H9 (cell line): Measurements from ENCODE around the gene DIAPH3. TPM values are rescaled to one million over a fixed set of nuclear protein-coding genes. Genes with fewer than 3 reads are reported as not detected.
A peak's percentile ranks its signal among the peaks of the same experiment; 100 is the strongest.

Experiments used
- DNase-seq: peaks from one replicate; pipeline ENCODE4 v3.0.0-alpha.2; 2017
- H2AFZ ChIP-seq: one replicate; pipeline ENCODE4 v1.6.1; 2013; ENCODE audit warnings: mild to moderate bottlenecking, low read length, control low read depth, moderate library complexity
- H2AK5ac ChIP-seq: 2 replicates; pipeline ENCODE4 v1.6.1; 2013; ENCODE audit warnings: low read length, control low read depth, mixed read lengths; ENCODE audit not compliant: insufficient read length
- H2BK120ac ChIP-seq: one replicate; pipeline ENCODE4 v1.6.1; 2013; ENCODE audit warnings: low read depth, mild to moderate bottlenecking, low read length, control low read depth, inconsistent platforms; ENCODE audit not compliant: poor library complexity, severe bottlenecking
- H2BK12ac ChIP-seq: 2 replicates; pipeline ENCODE4 v1.6.1; 2013; ENCODE audit warnings: low read length, control low read depth, mixed read lengths, low read depth; ENCODE audit not compliant: insufficient read length
- H2BK15ac ChIP-seq: 2 replicates; pipeline ENCODE4 v1.6.1; 2013; ENCODE audit warnings: low read depth, low read length, control low read depth
- H2BK20ac ChIP-seq: one replicate; pipeline ENCODE4 v1.6.1; 2013; ENCODE audit warnings: low read depth, mild to moderate bottlenecking, low read length, control low read depth, inconsistent platforms; ENCODE audit not compliant: poor library complexity, severe bottlenecking
- H2BK5ac ChIP-seq: 2 replicates; pipeline ENCODE4 v1.6.1; 2013; ENCODE audit warnings: low read length, control low read depth, mixed read lengths; ENCODE audit not compliant: insufficient read length
- H3K14ac ChIP-seq: 2 replicates; pipeline ENCODE4 v1.6.1; 2013; ENCODE audit warnings: low read length, control low read depth; ENCODE audit not compliant: insufficient read depth
- H3K18ac ChIP-seq: 2 replicates; pipeline ENCODE4 v1.6.1; 2013; ENCODE audit warnings: low read depth, mild to moderate bottlenecking, mixed read lengths, low read length, control low read depth; ENCODE audit not compliant: insufficient read length
- H3K23ac ChIP-seq: 2 replicates; pipeline ENCODE4 v1.6.1; 2013; ENCODE audit warnings: low read length, control low read depth, mixed read lengths, low read depth; ENCODE audit not compliant: insufficient read length
- H3K23me2 ChIP-seq: 2 replicates; pipeline ENCODE4 v1.6.1; 2013; ENCODE audit warnings: low read depth, mild to moderate bottlenecking, mixed read lengths, low read length, control low read depth; ENCODE audit not compliant: insufficient read length, poor library complexity, severe bottlenecking
- H3K27ac ChIP-seq: 2 replicates; pipeline ENCODE4 v1.5.1; 2013; ENCODE audit warnings: low read length, control low read depth, mixed read lengths, low read depth; ENCODE audit not compliant: insufficient read length
- H3K27me3 ChIP-seq: 2 replicates; pipeline ENCODE4 v1.6.1; 2013; ENCODE audit warnings: low read length, control low read depth, inconsistent platforms; ENCODE audit not compliant: insufficient read depth
- H3K4ac ChIP-seq: 2 replicates; pipeline ENCODE4 v1.6.1; 2013; ENCODE audit warnings: low read depth, mild to moderate bottlenecking, control low read depth, inconsistent platforms, low read length, moderate library complexity
- H3K4me1 ChIP-seq: 2 replicates; pipeline ENCODE4 v1.6.1; 2013; ENCODE audit warnings: low read length, control low read depth, inconsistent platforms; ENCODE audit not compliant: insufficient read depth
- H3K4me2 ChIP-seq: 2 replicates; pipeline ENCODE4 v1.6.1; 2013; ENCODE audit warnings: low read length, control low read depth, mixed read lengths; ENCODE audit not compliant: insufficient read length, insufficient read depth
- H3K56ac ChIP-seq: 2 replicates; pipeline ENCODE4 v1.6.1; 2013; ENCODE audit warnings: low read depth, mild to moderate bottlenecking, mixed read lengths, low read length, control low read depth; ENCODE audit not compliant: insufficient read length
- H3K79me1 ChIP-seq: 2 replicates; pipeline ENCODE4 v1.6.1; 2013; ENCODE audit warnings: low read depth, mild to moderate bottlenecking, moderate library complexity, low read length, control low read depth, inconsistent platforms; ENCODE audit not compliant: insufficient read depth, poor library complexity, severe bottlenecking
- H3K79me2 ChIP-seq: 2 replicates; pipeline ENCODE4 v1.6.1; 2013; ENCODE audit warnings: low read length, control low read depth, inconsistent platforms; ENCODE audit not compliant: insufficient read depth
- H3K9ac ChIP-seq: 2 replicates; pipeline ENCODE4 v1.6.1; 2013; ENCODE audit warnings: low read length, control low read depth, mixed read lengths; ENCODE audit not compliant: insufficient read length; ENCODE audit errors: extremely low read depth
- H3K9me3 ChIP-seq: one replicate; pipeline ENCODE4 v1.6.1; 2013; ENCODE audit warnings: low read depth, low read length, inconsistent platforms; ENCODE audit not compliant: control insufficient read depth
- H3T11ph ChIP-seq: one replicate; pipeline ENCODE4 v1.6.1; 2013; ENCODE audit warnings: mild to moderate bottlenecking, low read length, control low read depth, inconsistent platforms
- H4K20me1 ChIP-seq: one replicate; pipeline ENCODE4 v1.6.1; 2013; ENCODE audit not compliant: control insufficient read depth, insufficient read length, insufficient read depth
- H4K5ac ChIP-seq: 2 replicates; pipeline ENCODE4 v1.6.1; 2013; ENCODE audit warnings: low read depth, mild to moderate bottlenecking, mixed read lengths, low read length, control low read depth; ENCODE audit not compliant: insufficient read length
- H4K8ac ChIP-seq: replicated peaks from 2 replicates; pipeline ENCODE4 v1.6.1; 2013; ENCODE audit warnings: low read length, control low read depth, mixed read lengths, low read depth; ENCODE audit not compliant: insufficient read length
- H4K91ac ChIP-seq: 2 replicates; pipeline ENCODE4 v1.6.1; 2013; ENCODE audit warnings: low read depth, mild to moderate bottlenecking, moderate library complexity, mixed read lengths, low read length, control low read depth; ENCODE audit not compliant: insufficient read length
- H3K27ac Mint-ChIP-seq, 3 experiments: 2 replicates in 2 of 3; 3 replicates in 1 of 3; pipeline ENCODE4 v1.8.0; 2020 to 2021; ENCODE audit warnings: mixed read lengths in 3 of 3, mild to moderate bottlenecking in 1 of 3, moderate library complexity in 1 of 3
- H3K27me3 Mint-ChIP-seq: 2 replicates; pipeline ENCODE4 v1.8.0; 2021; ENCODE audit warnings: low read depth, mild to moderate bottlenecking, moderate library complexity, mixed read lengths
- H3K36me3 Mint-ChIP-seq, 3 experiments: 2 replicates in 2 of 3; 3 replicates in 1 of 3; pipeline ENCODE4 v1.8.0; 2020 to 2021; ENCODE audit warnings: low read depth in 3 of 3, mixed read lengths in 3 of 3; ENCODE audit not compliant: insufficient read depth in 1 of 3
- H3K4me1 Mint-ChIP-seq, 2 experiments: 2 replicates each; pipeline ENCODE4 v1.8.0; 2020; ENCODE audit warnings: mixed read lengths in 2 of 2
- H3K4me3 Mint-ChIP-seq, 2 experiments: 2 replicates in 1 of 2; 3 replicates in 1 of 2; pipeline ENCODE4 v1.8.0; 2020 to 2021; ENCODE audit warnings: mild to moderate bottlenecking in 2 of 2, mixed read lengths in 2 of 2, moderate library complexity in 1 of 2
- H3K9me3 Mint-ChIP-seq, 2 experiments: 2 replicates in 1 of 2; 3 replicates in 1 of 2; pipeline ENCODE4 v1.8.0; 2020; ENCODE audit warnings: mild to moderate bottlenecking in 2 of 2, mixed read lengths in 2 of 2, moderate library complexity in 1 of 2
- CTCF ChIP-seq: fragments of 200-600 bp; sonication (generic); conservative IDR thresholded peaks from 3 replicates; pipeline ENCODE4 v1.8.0; 2021; ENCODE audit warnings: antibody characterized with exemption, mild to moderate bottlenecking
- total RNA-seq: library from RNA; stranded (reverse); gene quantifications from 2 replicates; pipeline ENCODE4 v1.2.1, GENCODE V29; 2021

The DIAPH3 gene
- total RNA-seq, 1 experiment from 2014 or later = 23.1 TPM

DNA sequence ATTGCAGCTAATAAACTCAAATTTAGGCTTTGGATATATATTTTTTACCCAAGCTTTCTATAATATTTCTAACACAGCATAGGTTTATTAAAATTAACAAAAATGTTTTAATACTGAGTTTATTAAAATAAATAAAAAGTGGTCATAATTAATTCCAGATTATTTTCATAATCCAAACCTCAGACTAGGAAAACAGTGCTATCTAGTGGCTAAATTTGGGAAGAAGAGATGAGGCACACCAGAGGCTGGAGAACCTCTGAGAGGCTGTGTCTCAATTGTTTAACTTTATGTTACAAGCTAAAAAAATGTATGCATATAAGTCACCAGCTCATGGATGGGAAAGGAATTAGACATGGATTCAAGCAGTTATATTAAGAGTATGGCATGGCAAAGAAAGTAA is 392.5 kb downstream of the DIAPH3 start:
- peak overlapping the region in 1 of 3 experiments; percentile 84; a peak in 1 of 7 replicates for H3K27ac Mint-ChIP-seq
- Histone ChIP-seq H3K27ac (no peak overlapping the region), H4K91ac (no peak overlapping the region), H4K5ac (no peak overlapping the region), H3K4me1 (no peaks in the 10 kb centered on the region; the same call in 1 of the 2 replicates), H3K4me2 (no peak overlapping the region), H3T11ph (no peak overlapping the region), H3K4ac (no peak overlapping the region), H3K14ac (no peak overlapping the region), H3K79me2 (no peaks in the 10 kb centered on the region), H3K56ac (no peak overlapping the region), H3K23ac (no peak overlapping the region), H3K9me3 (no peaks in the 10 kb centered on the region), H2AFZ (no peak overlapping the region), H3K27me3 (no peaks in the 10 kb centered on the region), H4K8ac (no peak overlapping the region), H4K20me1 (no peaks in the 10 kb centered on the region), H2BK12ac (no peak overlapping the region), H3K79me1 (no peaks in the 10 kb centered on the region), H2BK15ac (no peak overlapping the region), H2BK5ac (no peak overlapping the region), H3K9ac (no peak overlapping the region), H3K18ac (no peak overlapping the region), H2BK20ac (no peak overlapping the region), H3K23me2 (no peaks in the 10 kb centered on the region), H2BK120ac (no peak overlapping the region), H2AK5ac (no peak overlapping the region)
- DNase-seq = no peak
- TF ChIP-seq CTCF = peak; percentile 74
- no peaks in the 10 kb centered on the region for H3K9me3 Mint-ChIP-seq
- H3K4me3 Mint-ChIP-seq = no peak overlapping the region
- H3K27me3 Mint-ChIP-seq = no peaks in the 10 kb centered on the region
- peaks cover 15 to 25% of the 10 kb centered on the region in 2 experiments for H3K4me1 Mint-ChIP-seq
- H3K36me3 Mint-ChIP-seq = no peaks in the 10 kb centered on the region
